Stimulated activated CD8-positive, alpha-beta memory T cell treated with anti-CD3 and anti-CD28 coated beads, Interleukin-4, amount 100 ng/mL, for 48 hours (primary cell): ENCODE measurements around the gene FANCC.
"Not testable (repeated sequence)": the region's sequence is repeated elsewhere in the genome, so short reads cannot be mapped to it uniquely, and the experiment has no call there.

Source experiments
- DNase-seq: peaks from one replicate; pipeline ENCODE4 v3.0.0-alpha.2; 2020

The FANCC gene

DNA sequence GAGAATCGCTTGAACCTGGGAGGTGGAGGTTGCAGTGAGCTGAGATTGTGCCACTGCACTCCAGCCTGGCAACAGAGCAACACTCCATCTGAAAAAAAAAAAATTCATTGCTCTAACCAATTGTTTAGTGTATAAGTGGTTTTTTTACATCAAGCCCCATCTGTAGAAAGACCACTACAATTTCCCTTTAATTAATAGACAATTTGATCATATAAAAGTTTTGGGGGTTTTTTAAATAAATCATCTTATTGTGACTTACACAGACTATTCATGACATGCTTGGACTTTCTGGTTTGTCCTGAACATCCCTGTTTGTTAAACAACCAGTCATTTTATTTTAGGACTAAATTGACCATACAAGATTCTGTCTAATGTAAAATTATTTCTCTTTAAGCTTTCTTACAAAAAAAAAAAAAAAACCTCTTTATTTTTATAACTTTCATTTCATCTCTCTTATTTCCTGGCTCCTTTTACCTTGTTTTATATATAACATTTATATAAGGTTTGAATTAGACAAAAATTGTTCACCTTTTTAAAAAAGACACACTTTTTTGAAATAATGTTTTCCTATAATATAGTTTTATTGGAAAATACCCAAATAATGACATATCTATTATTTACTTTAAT lies 9.8 kb upstream of the FANCC start:
- no peak for DNase-seq

DNA sequence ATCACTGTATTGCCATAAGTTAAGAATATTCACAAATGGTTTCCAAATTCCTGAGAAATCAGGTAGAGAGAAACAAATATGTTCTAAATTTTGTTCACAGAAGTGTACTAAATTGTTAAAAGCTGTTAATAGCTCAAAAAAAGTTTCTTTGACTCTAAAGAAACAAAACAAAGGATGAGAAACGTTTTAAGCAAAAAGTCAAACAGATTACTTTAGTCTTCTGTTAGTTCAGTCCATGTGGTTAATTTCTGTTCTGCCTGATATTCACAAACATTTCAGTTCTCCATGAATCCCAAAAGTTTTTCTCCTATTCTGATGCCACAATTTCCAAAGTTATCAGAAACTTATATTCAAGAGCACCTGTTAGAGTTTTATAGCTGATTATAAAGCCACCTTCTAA lies 7.7 kb upstream of the FANCC start:
- DNase-seq: no peak

DNA sequence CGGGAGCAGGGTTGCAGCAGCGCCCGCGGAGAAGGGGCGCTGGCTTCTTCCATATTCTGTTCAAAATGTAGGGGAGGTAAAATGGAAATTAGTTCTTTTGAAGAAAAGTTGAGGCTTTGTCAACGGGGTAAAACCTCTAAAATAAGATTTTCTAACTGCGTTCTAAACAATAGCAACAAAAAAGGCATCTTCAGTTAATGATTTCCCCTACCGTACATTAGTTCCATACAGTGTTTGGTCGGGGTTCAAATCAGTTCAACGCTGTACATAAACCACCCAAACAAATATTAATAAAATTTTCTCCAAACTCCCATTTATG lies 343 bp upstream of the FANCC start:
- no peak for DNase-seq

DNA sequence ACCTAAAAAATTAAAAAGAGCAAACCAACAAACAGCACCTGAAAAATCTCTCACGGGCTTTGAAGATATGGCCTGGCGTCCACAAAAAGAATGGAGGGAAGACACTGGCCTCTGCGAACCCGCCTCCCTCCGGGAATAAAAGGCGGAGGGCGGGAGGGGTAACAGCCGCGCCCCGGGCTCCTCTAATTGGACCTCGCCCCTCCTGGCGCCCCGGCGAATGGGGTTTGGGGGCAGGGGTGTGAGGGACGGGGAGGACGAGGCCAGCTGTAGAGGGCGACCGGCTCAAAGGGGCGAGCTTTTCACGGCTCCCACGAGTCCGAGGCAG lies 753 bp downstream of the FANCC start:
- DNase-seq: no peak

DNA sequence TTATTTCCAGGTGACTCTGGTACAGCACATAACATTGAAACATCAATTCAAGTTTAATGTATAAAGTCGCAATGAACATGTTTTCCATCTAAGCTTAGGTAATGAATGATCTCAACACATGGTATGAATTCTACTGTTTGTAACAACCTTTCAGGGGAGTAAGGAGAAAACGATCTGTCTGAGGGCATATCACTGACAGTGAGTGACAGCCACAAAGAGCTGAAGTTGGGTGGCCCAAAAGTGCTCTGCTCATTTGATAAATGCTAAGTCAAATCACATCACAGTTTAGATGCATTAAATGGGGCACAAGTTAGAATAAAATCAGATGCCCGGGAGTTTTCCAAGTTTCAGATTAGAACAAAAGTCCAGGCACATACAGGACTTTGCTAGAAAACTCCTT lies 1.2 kb downstream of the FANCC start:
- DNase-seq: no peak

DNA sequence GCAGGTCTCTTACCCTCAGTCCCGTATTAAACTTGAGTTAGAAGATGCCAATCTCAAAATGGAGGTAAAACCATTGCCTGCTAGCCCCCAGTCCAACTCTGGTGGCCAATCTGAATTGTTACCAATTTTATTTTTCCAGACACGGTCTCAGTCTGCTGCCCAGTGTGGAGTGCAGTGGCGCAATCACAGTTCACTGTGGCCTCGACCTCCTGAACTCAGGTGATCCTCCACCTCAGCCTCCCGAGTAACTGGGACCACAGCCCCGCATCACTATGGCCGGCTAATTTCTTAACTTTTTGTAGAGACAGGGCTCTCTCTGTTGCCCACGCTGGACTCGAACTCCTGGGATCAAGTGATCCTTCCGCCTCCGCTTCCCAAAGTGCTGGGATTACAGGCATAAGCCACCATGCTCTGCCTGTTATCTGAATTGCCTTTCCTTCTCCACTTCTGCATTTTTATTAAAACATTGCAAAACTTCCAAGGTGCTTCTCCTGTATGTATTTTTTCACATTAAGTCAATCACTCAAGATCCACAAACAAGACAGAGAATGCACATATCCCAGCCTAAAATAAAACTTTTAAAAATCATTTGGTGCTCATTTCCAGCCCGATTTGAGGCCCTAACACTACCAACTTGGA lies 2.3 kb downstream of the FANCC start:
- no peak for DNase-seq

DNA sequence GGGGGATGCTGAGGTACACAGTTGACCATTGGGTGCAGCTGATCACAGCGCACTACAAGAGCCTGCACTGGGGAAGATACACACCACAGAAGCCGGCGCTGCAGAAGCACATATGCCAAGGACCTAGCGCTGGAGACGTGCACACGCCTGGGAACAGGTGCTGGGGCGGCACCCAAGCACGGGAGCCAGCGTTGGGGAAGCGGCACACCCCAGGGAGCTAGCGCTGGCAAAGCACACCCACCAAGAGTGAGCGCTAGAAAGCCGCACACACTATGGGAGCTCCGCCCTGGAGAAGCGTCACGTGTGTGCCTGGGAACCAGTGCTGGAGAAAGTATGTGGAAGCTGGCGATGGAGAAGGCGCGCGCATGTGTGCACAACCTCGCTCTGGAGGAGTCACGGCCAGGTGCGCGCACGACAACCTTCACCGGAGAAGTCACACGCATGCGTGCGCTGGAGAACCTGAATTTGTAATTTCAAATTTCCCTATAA lies 4.5 kb downstream of the FANCC start:
- peak; percentile 33 for DNase-seq

DNA sequence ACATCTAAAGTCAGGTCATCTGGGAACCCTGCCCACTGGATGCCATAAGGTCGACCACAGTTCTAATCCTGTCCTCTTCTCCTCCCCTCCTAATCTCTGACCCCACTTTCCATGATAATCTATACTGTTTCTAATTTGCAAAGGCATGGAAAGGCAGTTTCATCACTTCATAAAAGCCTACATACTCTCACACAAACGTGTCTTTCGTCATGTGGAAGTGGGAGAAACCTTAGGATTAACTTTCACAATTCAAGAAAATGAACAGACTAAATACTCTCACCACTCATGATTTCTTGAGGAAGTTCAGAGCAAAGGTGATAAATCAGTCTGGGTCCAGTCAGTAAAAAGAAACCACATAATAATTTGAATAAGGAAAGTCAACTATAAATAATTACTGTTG lies 5.5 kb downstream of the FANCC start:
- DNase-seq: no peak

DNA sequence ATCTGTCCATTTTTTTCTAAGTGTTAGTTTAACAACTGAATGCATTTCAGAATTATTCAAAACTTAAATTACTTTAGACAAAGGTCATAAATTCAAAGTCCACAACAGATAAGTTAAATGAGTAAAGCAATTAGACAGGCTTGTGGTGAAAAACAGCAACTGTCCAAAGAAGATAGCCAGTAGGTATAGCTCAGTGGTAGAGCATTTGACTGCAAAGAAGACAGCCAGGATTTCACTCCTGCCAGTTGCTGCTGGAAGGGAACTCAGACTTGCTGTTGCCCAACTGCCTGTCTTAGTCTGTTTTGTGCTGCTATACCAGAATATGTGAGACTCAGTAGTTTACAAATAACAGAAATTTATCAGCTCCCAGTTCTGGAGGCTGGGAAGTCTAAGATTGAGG lies 10.0 kb downstream of the FANCC start:
- no peak for DNase-seq

DNA sequence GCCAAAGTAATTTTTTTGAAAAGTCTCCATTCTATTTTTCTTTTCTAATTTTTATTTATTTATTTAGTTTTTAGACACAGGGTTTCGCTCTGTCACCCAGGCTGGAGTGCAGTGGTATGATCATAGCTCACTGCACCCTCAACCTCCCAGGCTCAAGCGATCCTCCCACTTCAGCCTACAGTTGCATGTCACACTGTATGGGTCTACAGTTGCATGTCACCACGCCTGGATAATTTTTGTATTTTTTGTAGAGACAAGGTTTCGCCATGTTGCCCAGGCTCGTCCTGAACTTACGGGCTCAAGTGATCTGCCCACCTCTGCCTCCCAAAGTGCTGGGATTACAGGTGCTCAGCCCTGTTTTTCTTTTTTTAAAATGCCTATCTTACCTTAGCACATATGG lies 10.7 kb downstream of the FANCC start:
- no peak for DNase-seq

DNA sequence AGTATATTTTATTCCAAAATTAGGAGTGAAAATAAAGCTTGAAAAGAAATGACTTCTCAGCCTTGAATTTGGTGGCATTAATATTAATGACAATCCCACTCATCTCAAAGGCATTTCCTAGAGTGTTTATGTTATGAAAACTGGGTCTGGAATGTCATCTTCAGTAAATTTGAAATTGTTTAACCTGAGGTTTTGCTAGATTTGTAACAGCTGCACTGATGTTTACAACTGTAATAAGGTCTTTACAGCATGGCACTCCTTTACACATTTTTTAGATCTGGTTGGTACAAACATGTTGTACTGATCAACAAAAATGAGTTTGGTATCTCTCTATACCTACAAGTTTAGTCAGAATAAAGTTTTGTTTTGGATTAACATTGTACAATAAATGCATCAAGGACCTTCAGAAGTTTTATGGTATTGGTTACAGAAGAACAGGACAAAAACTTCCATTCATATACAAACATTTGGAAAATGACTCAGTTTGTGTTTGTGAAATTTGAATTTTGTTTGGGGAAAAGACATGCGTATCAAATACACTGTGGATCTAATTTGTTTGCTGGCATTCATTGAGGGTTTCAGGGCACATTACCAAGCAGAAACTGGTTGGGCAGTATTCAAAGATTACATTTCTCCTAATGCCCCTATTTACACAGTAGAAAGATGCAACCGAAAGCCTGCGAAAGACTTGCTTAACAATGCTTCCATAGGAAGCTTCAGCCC lies 11.6 kb downstream of the FANCC start:
- DNase-seq: no peak

DNA sequence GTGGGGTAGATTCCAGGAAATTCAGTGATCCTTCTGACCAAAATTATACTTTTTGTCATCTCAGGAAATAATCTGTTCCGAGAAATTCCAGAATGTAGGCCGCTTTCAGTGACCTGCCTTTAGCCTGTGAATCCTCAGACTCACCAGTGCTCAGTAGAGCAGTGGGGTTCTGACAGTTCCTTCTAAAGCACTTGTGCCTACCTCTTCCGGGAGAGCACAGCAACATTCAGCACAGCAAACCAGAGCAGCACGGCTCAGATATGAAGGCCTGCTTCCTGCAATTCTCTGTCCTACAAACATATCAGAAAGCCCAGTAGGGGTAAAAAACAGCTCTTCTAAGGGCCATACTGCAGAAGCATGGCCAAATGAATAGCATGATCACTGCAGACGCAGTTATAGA lies 15.0 kb downstream of the FANCC start:
- no peak for DNase-seq

DNA sequence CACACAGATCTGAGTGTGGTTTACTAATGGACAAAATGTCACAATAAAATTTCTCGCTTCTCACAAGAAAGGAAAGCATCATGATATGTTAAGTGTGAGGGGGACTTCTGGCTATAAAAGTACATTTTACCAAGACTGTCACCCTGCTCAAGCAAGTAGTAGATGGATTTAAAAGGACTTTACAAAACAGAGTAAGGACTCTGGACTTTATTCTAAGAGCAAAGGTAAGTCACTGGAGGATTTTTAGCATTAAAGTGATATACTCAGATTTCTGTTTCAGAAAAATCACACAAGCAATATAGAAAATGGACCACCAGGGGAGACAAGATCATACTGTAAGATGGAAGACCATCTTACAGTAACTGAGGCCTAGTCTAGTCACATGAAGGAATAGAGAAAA lies 19.7 kb downstream of the FANCC start:
- DNase-seq: no peak

DNA sequence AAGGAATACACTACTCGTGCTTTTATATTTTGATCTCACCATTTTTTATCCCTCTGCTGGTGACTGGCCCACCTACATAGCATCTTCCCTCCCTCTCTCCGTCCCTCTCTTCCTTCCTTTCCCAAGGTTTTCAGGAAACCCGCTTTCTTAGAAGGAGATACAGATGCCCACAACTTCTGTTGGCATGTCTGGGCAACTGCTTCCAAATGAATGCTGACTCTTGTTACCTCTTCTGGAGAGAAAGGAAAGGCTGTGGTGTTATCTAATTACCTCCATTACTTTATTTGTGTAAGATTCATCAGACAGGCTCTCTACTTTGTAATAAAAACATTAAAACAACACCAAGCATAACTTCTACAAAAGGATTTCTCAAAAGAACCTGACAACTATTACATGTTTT lies 20.2 kb downstream of the FANCC start:
- DNase-seq: no peak

DNA sequence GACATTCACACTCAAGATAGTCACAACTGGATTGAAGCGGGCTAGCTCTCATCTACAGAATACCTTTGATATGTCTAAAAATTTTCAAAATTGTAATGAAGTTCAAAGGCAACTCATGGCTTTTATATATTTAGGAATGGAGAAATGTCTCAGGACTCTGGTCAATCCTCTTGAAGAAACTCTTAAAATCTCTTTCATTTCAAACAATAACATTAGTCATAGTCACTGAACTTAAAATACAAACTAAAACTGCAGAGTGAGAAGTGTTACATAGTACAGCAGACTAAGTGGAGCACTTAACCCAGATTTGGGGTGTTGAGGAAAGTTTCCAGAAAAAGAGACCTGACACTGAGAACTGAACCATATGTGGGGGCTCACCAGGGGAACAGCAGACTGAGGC lies 20.7 kb downstream of the FANCC start:
- no peak for DNase-seq

DNA sequence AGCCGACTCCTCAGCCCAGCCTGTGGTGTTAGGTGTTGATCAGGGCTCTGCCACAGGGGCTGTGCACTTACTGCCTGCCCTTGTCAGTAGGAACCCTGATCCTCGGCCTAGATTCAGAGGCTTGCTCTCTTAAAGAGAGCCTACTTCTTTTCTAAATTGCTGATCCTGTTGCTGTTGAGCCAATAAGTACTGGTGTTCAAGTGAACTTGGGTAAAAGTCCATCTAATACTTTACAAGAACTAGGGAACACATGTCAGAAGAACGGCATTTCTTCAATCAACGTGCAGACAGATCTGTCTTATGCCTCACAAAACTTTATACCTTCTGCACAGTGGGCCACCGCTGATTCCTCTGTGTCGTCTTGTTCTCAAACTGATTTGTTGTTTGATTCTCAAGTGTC lies 24.2 kb downstream of the FANCC start:
- DNase-seq: not testable (repeated sequence)

DNA sequence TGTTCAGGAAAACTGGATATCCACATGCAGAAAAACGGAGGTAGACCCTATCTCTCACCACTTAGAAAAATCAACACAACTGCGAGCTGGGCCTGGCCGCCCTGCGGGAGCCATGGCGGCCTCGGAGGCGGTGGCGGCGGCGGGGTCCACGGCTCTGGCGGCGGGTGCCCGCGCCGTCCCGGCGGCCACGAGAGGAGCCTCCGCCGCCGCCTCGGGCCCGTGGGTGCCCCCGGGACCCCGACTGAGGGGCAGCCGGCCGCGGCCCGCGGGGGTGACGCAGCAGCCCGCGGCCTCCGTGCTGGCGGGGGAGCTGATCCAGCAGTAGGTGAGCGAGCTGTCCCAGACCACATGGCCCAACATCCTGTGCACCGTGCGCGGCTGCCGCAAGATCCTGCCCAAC lies 25.3 kb downstream of the FANCC start:
- DNase-seq: no peak

DNA sequence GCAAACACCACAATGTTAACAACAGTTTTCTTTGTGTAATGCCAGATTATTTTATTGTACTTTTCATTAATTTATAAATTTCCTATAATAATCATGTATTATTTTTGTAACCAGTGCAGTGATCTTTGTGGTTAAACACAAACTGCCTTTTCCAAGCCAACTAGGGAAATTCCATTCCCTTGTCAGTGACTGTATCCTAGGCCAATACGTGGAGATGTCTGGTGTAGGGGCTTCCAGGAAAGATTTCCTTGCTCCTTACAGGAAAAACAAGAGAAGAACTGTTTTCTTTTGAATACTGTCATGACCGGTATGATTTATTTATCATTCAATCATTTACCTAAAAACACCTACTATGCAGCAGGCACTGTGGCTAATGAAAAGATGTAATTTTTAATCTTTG lies 31.4 kb downstream of the FANCC start:
- DNase-seq: no peak

DNA sequence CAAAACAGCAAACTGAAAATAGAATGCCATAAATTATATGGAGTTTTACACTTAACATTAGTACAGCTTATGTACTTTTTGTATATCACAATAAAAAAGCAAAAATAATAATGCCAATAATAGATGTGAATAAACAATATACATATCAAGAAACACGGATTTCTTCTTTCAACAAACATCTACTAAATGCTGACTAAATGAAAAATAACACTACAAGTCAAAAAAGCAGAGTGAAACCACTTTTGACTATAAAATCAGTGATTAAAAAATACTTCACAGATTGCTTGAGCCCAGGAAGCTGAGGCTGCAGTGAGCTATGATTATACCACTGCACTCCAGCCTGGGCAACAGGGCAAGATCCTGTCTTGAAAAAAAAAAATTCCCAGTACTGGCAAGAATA lies 32.2 kb downstream of the FANCC start:
- no peak for DNase-seq

DNA sequence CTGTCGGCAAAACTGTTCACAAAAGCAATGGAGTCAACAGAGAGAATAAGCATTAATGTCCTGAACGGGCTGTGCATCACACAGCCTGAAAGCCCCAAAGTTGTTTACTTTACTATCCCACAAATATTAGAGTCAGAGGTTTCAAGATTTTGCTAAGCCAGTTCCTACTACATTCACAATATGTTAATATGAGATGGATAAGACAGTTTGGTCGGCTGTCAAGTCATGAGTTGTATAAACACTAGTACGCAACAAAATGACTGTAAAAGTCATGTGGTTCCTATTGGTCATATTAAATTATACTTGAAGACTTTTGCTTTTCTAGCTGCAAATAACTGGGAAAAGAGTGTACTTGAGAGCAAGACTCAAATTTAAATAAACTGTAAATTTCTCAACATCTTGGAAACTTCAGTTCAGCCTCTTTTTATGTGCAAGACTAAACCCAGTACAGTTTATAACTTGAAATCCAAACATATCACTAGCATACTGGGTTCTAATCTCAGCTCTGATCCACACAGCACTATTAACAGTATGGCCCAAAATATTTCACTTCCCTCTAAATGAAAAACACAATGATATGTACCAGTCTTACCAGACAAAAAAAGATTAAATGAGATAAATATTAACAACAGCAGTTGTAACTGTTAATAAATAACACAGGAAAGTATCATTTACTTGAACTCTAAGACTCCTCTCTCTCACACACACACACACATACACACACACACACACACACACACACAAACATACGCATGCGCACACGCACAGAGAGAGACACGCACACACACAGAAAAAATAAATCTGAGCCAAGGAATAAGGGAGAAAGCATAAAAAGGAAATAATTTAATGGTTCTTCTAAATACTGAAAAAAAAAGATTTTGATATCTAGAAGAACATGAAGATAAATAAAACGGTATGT lies 33.1 kb downstream of the FANCC start:
- DNase-seq: no peak

DNA sequence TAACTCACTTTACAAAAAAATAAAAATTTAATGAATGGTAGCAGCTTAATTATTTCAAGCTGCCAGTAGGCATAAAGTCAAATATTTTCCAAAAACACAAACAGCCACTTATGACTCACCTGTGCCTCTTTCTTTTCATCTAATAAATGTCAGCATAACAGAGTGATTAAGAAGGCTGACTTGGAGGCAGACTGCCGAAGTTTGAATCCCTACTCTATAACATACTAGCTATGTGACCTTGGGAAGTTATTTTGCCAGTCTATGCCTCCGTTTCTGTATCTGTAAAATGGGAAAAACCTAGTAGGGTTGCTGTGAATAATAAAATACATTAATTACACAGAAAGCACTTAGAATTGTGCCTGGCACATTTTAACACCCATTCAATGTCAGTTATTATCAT lies 33.8 kb downstream of the FANCC start:
- no peak for DNase-seq

DNA sequence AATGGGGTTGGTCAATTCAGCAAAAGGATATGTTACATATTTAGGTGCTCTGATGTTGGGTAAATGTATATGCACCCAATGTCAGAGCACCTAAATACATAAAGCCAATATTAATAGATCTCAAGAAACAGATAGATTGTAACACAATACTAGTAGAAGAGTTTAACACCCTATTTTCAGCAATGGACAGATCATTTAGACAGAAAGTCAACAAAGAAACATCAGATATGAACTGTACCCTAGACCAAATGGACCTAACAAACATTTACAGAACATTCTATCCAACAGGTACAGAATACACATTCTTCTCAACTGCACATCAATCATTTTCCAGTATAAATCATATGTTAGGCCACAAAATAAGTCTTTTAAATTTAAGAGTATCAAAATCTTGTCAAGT lies 35.2 kb downstream of the FANCC start:
- no peak for DNase-seq

DNA sequence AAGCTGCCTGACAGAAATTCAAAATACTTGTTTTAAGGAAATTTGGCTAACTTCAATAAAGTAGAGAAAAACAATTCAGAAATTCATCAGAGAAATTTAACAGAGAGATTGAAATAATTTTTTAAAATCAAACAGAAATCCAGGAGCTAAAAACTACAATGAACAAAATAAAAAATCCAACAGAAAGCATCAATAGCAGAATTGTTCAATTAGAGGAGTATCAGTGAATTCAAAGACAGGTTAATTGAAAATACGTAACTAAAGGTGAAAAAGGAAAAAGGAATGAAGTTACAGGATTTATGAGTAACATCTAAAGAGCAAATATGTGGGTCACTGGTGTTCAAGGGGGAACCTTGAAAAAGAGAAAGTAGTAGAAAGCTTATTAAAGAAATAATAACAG lies 36.8 kb downstream of the FANCC start:
- no peak for DNase-seq

DNA sequence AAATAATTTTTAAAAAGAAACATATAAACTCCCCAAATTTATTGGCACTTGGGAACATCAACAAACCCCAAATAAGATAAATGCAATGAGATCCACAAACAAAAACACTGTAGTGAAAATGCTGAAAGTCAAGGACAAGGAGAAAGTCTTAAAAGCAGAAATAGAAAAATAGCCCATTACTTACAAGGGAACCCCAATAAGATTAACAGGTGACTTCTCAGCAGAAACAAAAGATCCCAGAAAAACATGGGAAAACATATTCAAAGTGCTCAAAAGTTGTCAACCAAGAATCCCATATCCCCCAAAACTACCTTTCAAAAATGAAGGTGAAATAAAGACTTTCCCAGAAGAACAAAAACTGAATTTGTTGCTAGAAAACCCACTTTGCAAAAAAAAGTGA lies 40.0 kb downstream of the FANCC start:
- no peak for DNase-seq
